Nephron progenitor cell (in vitro differentiated cells): ENCODE results near the gene DHFR.
"Not testable (repeated sequence)": the region's sequence is repeated elsewhere in the genome, so short reads cannot be mapped to it uniquely, and the experiment has no call there.

Experiments
- DNase-seq: peaks from one replicate; pipeline ENCODE4 v3.0.0; 2021
- H3K27ac Mint-ChIP-seq: 2 replicates; pipeline ENCODE4 v1.8.0; 2021; ENCODE audit warnings: mild to moderate bottlenecking, moderate library complexity, mixed read lengths
- H3K27me3 Mint-ChIP-seq: 2 replicates; pipeline ENCODE4 v1.8.0; 2021; ENCODE audit warnings: mild to moderate bottlenecking, low read depth, mixed read lengths; ENCODE audit not compliant: poor library complexity
- H3K36me3 Mint-ChIP-seq: 2 replicates; pipeline ENCODE4 v1.8.0; 2021; ENCODE audit warnings: low read depth, mixed read lengths
- H3K4me1 Mint-ChIP-seq: 2 replicates; pipeline ENCODE4 v1.8.0; 2021; ENCODE audit warnings: mixed read lengths
- H3K4me3 Mint-ChIP-seq: 2 replicates; pipeline ENCODE4 v1.8.0; 2021; ENCODE audit warnings: mild to moderate bottlenecking, moderate library complexity, mixed read lengths
- H3K9me3 Mint-ChIP-seq: 2 replicates; pipeline ENCODE4 v1.8.0; 2021; ENCODE audit warnings: mild to moderate bottlenecking, moderate library complexity, mixed read lengths
- TF ChIP-seq, protein P1 (sequence below): fragments of 200-600 bp; sonication (generic); IDR thresholded peaks from 2 replicates; pipeline ENCODE4 v1.5.0; 2021; ENCODE audit warnings: antibody characterized with exemption

DHFR gene

DNA sequence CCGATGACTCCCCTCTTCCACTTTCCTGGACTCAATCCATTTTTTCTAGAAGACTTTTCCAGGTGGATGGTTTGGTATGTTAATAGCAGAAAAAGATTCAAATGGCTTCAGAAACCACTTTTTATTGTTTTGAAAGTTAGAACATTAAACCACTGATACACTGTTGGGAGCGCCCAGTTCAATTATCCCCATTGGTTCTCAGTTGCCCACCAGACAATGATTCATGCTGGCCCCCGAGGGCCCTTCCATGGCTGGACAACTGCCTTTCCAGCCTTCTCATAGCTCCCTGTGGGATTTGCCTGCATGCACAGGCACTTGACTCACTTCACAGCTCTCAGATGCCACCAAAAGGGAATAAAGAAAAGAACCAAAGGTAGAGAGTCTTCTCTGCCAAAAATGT, 63.4 kb downstream of the DHFR start:
- Mint-ChIP-seq H3K36me3 (no peaks in the 10 kb centered on the region), H3K27me3 (peaks cover 4% of the 10 kb centered on the region), H3K27ac (no peak overlapping the region), H3K9me3 (no peaks in the 10 kb centered on the region), H3K4me1 (peaks cover 4% of the 10 kb centered on the region), H3K4me3 (no peak overlapping the region)
- DNase-seq: no peak
- TF ChIP-seq, protein P1, sequence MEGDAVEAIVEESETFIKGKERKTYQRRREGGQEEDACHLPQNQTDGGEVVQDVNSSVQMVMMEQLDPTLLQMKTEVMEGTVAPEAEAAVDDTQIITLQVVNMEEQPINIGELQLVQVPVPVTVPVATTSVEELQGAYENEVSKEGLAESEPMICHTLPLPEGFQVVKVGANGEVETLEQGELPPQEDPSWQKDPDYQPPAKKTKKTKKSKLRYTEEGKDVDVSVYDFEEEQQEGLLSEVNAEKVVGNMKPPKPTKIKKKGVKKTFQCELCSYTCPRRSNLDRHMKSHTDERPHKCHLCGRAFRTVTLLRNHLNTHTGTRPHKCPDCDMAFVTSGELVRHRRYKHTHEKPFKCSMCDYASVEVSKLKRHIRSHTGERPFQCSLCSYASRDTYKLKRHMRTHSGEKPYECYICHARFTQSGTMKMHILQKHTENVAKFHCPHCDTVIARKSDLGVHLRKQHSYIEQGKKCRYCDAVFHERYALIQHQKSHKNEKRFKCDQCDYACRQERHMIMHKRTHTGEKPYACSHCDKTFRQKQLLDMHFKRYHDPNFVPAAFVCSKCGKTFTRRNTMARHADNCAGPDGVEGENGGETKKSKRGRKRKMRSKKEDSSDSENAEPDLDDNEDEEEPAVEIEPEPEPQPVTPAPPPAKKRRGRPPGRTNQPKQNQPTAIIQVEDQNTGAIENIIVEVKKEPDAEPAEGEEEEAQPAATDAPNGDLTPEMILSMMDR: no peak

DNA sequence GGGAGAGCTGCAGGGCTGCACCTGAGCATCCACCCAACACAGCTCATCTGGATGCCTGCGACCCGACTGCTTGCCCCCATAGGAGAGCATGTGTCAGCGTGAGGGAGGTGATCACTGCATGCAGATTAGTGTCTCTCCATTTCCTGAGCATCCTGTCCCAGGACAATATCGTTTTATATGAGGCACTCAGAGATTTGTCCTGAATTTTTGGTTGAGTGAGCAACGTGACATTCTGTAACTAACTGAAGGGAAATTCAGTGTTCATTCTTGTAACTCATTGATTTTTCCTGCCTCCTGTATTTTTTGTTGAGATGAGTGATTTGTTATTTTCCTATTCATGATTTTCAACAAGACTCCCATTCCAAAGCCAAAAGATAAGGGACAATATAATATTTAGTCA, 64.0 kb downstream of the DHFR start:
- H3K4me3 Mint-ChIP-seq: no peak overlapping the region
- no peaks in the 10 kb centered on the region for H3K9me3 Mint-ChIP-seq
- H3K27ac Mint-ChIP-seq: no peak overlapping the region
- H3K4me1 Mint-ChIP-seq: peaks cover under 1% of the 10 kb centered on the region
- TF ChIP-seq, protein P1: no peak
- no peak for DNase-seq
- H3K36me3 Mint-ChIP-seq: no peaks in the 10 kb centered on the region
- peaks cover 10% of the 10 kb centered on the region for H3K27me3 Mint-ChIP-seq

DNA sequence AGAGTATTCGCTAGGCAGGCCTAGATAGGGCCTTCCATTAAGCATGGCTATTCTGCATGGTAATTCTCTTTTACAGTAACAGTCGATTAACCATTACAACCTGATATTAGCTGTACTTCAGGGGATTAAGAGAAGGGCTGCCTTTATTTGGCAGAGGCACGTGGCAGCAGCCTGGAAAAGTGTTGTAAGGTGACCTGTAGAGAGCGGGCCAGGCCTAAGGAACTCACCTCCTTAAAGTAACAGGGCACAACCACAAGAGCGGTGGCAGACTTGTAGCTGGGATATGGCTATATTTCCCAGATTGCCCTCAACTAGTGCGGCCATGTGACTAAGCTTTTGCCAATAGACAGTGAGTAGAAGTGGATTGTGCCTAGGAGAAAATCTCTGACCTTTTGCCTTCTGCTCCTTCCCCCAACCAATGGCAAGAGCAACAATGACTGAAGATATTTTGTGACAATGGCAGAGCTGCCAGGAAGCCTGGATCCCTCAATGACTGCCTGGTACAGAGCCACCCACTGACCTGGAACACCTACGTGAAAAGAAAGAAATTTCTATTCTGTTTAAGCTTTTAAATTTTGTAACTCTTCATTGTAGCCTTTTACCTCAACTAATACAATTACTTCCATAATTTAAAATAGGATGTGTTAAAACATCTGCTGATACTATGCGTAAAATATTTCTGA, 65.8 kb downstream of the DHFR start:
- no peak for DNase-seq
- TF ChIP-seq, protein P1: no peak
- H3K27ac Mint-ChIP-seq: no peak overlapping the region
- H3K27me3 Mint-ChIP-seq: peaks cover 17% of the 10 kb centered on the region
- H3K4me1 Mint-ChIP-seq: no peaks in the 10 kb centered on the region
- no peak overlapping the region for H3K4me3 Mint-ChIP-seq
- no peaks in the 10 kb centered on the region for H3K9me3 Mint-ChIP-seq
- no peaks in the 10 kb centered on the region for H3K36me3 Mint-ChIP-seq

DNA sequence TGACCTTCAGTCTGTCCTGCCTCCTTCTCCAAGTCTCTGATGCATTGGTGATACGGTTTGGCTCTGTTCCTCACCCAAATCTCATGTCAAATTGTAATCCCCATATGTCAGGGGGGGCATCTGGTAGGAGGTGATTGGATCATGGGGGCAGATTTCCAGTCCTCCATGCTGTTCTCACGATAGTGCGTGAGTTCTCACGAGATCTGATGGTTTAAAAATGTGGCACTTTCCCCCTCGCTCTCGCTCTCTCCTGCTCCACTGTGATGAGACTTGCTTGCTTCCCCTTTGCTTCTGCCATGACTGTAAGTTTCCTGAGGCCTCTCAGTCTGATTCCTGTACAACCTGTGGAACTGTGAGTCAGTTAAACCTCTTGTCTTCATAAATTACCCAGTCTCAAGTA, 70.0 kb downstream of the DHFR start:
- H3K4me1 Mint-ChIP-seq: no peaks in the 10 kb centered on the region
- peaks cover 6% of the 10 kb centered on the region for H3K9me3 Mint-ChIP-seq
- peaks cover 14% of the 10 kb centered on the region for H3K27me3 Mint-ChIP-seq
- no peak overlapping the region for H3K27ac Mint-ChIP-seq
- no peak overlapping the region for H3K4me3 Mint-ChIP-seq
- TF ChIP-seq, protein P1: no peak
- no peaks in the 10 kb centered on the region for H3K36me3 Mint-ChIP-seq
- DNase-seq: no peak

DNA sequence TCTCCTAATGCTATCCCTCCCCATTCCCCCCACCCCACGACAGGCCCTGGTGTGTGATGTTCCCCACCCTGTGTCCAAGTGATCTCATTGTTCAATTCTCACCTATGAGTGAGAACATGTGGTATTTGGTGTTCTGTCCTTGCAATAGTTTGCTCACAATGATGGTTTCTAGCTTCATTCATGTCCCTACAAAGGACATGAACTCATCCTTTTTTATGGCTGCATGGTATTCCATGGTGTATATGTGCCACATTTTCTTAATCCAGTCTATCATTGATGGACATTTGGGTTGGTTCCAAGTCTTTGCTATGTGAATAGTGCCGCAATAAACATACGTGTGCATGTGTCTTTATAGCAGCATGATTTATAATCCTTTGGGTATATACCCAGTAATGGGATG, 74.5 kb downstream of the DHFR start:
- not testable (repeated sequence) for H3K36me3 Mint-ChIP-seq, H3K9me3 Mint-ChIP-seq, H3K27ac Mint-ChIP-seq, H3K4me3 Mint-ChIP-seq, DNase-seq, H3K4me1 Mint-ChIP-seq
- peaks cover 41% of the 10 kb centered on the region for H3K27me3 Mint-ChIP-seq

DNA sequence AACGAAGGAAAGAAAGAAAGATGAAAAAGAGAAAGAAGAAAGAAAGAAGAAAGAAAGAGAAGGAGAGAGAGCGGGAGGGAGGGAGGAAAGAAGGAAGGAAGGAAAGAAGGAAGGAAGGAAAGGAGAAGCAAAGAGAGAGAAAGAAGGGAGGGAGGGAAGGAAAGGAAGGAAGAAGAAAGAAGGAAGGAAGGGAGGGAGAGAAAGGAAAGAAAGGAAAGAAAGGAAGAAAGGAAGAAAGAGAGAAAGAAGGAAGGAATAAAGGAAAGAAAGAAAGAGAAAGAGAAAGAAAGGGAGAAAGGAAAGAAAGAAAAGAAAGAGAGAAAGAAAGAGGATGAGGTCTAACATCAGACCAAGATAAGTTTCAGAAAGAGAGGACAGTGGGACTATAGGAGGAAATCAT, 75.7 kb downstream of the DHFR start:
- TF ChIP-seq, protein P1: no peak
- Mint-ChIP-seq H3K4me1 (no peaks in the 10 kb centered on the region), H3K9me3 (peaks cover 6% of the 10 kb centered on the region), H3K27ac (no peak overlapping the region), H3K27me3 (peaks cover 50% of the 10 kb centered on the region), H3K4me3 (no peak overlapping the region), H3K36me3 (no peaks in the 10 kb centered on the region)
- DNase-seq: no peak
